Stimulated activated CD8-positive, alpha-beta memory T cell treated with anti-CD3 and anti-CD28 coated beads, Interleukin-4, amount 100 ng/mL, for 4 hours (primary cell): ENCODE data around the gene PGBD1.

Source experiments
- DNase-seq, 2 donors: peaks; one replicate each; pipeline ENCODE4 v3.0.0-alpha.2; 2020; ENCODE audit warnings: low read depth in 2 of 2, low spot score in 1 of 2

PGBD1 gene

DNA sequence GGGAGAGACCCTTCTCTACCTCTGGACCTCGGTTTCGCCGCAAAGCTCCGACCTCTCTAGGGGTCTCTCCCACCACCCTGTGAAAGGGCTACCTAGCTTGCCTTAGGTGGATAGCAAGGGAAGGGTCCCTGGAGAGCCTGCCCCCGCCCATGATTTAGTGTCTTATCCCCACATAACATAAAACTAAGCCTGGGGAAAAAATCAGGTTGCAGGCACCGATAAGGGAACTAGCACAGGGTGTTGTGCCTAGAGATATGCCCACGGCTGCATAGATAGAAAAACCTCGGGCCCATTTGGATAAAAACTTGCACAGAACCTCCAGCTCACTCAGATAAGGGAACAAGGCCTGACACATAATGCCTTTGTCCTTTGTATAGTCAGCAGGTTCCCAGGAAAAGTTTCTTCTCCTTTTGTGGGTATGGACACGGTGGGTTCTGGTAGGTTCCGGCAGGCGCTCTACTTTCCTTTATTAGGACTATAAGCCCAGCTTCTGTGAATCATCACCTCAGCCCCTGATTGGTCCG lies 53.7 kb downstream of the PGBD1 start:
- DNase-seq = no peak

- DNase-seq = peak; percentile 51 to 70
Observed at GRCh38 chr6:28335564-28336283, 54.4 kb downstream of the PGBD1 start, which contains the start of gene ZSCAN31. TSS of gene ZSCAN31 (minus strand) at chr6:28336148. CDS start at chr6:28329683, 6,465 bp downstream.

GRCh38 chr6:28336284-28337120 lies 55.1 kb downstream of the PGBD1 start:
- no peak for DNase-seq

DNA sequence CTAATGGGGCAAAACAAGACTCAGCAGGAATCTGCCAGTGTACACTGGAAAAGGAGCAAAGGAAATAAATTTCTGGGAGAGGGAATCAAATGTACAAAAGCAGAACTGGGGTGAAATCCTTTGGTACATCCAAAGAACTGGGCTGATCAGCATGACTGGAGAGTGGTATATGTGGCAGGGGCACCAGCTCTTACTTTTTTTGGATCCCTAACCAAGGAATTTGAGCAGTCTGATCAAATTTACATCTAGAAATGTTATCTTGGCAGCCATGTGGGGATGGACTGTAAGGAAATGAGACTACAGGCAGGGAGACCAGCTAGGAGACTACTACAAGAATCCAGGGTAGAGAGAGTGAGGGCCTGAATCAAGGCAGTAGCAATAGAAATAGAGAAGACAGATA lies 55.7 kb downstream of the PGBD1 start:
- DNase-seq = no peak

- no peak for DNase-seq
Observed at GRCh38 chr6:28340310-28341095, 59.1 kb downstream of the PGBD1 start.

- DNase-seq = no peak
Observed at GRCh38 chr6:28343898-28344677, 62.7 kb downstream of the PGBD1 start.

DNA sequence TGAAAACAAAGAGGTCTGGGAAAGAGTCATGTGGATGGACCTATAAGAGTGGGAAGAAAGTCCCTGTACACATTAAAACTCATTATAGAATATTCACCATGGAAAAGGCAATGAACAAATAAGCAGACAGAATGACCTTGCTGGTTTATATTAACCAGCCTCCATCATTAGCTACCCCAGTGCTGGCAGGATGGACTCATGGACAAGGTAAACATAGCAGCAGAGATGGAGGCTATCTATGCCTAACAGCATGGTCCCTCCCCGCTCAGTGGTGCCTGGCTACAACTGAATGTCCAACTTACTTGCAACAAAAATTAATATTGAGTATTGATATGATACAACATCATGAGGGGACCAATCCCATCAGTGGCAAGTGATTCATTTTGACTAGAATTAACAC lies 63.8 kb downstream of the PGBD1 start:
- DNase-seq = no peak

DNA sequence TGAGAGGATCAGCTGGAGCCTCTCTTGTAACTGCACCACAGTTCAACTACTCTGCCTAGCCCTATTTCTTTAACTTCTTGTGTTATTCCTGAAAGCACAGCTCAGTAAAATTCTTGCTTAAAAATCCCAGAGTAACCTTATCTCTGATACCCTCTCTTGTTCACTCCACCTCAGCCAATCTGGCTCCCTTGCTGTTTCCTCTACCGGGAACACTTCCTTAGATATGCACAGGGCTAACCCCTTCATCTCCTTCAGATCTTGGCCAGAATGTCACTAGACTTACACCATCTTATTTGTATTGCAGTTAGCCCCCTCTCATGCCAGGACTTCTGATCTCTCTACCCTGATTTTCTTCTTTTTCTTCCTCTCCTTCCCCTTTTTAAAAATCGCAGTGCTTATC lies 65.7 kb downstream of the PGBD1 start:
- DNase-seq = no peak

GRCh38 chr6:28349344-28349891 lies 68.0 kb downstream of the PGBD1 start:
- no peak for DNase-seq

GRCh38 chr6:28349892-28350737 lies 68.7 kb downstream of the PGBD1 start, which contains the start of gene ZKSCAN3:
TSS of gene ZKSCAN3 (plus strand) at chr6:28349947. CDS start at chr6:28359587, 9,640 bp downstream.
- peak; percentile 64 to 76 for DNase-seq

DNA sequence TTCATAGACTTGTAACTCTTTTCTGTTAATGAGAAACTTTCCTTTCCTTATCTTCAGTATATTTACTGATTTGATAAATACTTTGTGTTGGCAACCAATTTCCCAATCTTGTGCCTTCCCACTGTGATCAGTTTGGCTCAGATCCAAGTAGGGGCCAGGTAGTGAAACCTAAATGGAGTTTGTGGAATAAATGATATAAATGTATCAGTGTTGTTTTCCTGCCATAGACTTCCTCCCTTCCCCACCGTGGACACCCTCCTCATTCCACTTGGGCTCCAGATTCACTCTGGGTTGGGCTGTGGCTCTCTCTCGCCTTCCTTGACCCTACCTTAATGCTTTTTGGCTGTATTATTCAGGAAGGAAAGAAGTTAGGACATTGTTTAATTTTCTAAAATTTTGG lies 69.7 kb downstream of the PGBD1 start:
- no peak for DNase-seq

GRCh38 chr6:28351493-28351925 lies 70.1 kb downstream of the PGBD1 start:
- no peak for DNase-seq
